H7 (cell line): ENCODE results near the gene SORBS2. TPM values are rescaled to one million over a fixed set of nuclear protein-coding genes. Genes with fewer than 3 reads are reported as not detected.

Experiments used
- DNase-seq: peaks from one replicate; pipeline ENCODE4 v3.0.0; 2012
- H3K27me3 ChIP-seq: 2 replicates; pipeline ENCODE4 v1.6.0; 2011; ENCODE audit warnings: mild to moderate bottlenecking, low read length; ENCODE audit not compliant: control insufficient read depth, insufficient read depth
- H3K36me3 ChIP-seq: replicated peaks from 2 replicates; pipeline ENCODE4 v1.5.1; 2011; ENCODE audit warnings: low read length; ENCODE audit not compliant: control insufficient read depth, insufficient read depth
- H3K4me3 ChIP-seq: 2 replicates; pipeline ENCODE4 v1.5.1; 2011; ENCODE audit warnings: low read depth, mild to moderate bottlenecking, control low read depth, low read length, moderate library complexity; ENCODE audit not compliant: insufficient read depth
- total RNA-seq: library from RNA; depleted of rRNA; stranded (reverse); fragments of >200 nt; shearing (Covaris generic); gene quantifications from 2 replicates; pipeline ENCODE4 v1.2.3, GENCODE V29; 2014

Gene SORBS2
- total RNA-seq, 1 experiment from 2014 or later = 6.8 TPM

DNA sequence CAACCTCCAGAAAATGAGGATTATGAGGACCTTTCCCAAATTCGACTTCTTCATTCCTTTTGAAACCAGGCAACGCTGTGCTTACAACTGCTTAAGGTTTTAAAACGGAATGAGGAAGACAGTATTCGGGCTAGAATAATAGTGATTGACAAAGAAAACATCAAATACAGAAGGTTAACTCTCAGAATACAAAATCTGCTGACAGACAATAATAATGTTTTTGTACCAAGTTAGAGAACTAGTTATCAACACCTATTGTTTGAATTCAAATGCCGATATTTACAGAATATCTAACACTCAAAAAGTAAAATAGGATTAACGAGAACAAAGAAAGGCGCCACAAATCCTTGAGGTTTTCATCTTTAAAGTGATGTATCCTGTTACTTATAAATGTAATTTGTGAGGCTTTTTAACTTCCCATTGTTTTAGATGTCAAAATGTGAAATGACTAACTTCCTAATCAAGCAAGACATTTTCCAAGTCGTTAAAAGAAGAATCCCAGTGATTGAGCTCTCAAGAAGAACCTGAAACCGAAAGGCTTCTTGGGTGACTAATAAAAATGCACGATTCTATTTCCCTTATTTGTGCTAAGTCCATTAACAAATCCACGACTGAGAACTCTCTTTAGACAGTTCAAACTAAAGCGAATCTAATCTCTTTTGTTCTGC lies 118.3 kb downstream of the SORBS2 start:
- Histone ChIP-seq H3K36me3 (no peaks in the 10 kb centered on the region), H3K27me3 (no peaks in the 10 kb centered on the region), H3K4me3 (no peak overlapping the region)
- no peak for DNase-seq

DNA sequence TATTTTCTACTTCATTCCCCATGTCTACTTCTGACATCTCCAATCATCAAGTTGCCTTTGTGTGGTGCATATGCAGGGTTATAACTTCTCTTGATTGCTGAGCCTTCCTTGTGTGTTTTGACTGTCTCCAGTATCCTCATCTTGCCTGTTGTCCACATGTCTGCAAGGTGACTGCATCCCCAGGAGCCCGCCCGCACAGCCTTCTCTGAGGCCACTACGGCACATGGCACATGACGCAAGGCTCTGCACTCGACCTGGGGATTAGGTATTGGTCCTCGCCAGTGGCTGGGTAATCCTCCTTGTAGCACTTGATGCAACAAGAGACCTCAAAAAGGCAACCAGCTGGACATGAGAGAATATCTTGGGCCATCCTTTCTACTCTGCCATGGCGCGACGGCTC lies 122.6 kb downstream of the SORBS2 start:
- no peak for DNase-seq
- Histone ChIP-seq H3K27me3 (no peaks in the 10 kb centered on the region), H3K36me3 (no peaks in the 10 kb centered on the region), H3K4me3 (no peak overlapping the region)

DNA sequence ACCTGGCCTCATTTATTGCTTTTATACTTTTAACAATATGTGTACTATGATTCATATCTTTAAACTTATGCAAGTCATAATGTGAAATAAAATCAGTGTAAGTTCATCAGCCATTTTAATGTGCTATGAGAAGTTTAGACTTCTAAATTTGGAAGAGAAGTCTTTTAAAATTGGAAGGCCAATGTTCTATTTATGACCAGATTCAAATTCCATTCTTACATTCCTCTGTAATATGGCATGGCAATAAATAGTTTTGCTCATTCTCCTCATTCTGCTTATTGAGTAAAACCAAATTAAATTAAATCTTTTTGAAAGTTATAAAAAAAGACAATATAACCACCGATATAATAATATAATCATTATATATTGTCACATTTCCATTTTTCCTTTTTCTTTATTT lies 126.2 kb downstream of the SORBS2 start:
- no peak for DNase-seq
- H3K27me3 ChIP-seq = no peaks in the 10 kb centered on the region
- H3K36me3 ChIP-seq = no peaks in the 10 kb centered on the region
- H3K4me3 ChIP-seq = no peak overlapping the region

DNA sequence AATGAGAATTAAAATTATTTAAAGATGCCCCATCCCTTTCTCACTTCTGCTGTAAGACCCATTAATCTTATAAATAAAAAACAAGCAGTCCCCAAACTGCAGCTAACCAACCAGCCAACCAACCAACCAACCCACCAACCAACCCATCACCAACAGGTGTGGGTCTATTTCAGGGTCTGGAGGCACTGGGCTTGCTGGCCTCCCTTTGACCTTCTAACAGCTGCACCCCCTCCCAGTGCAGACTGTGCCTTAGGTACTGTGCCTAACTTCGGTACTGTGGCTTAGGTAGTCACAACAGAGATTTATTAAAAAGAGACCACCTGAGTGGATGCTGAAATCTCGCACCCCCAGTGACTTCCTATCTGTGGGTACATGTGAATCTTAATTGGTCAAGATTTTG lies 128.1 kb downstream of the SORBS2 start:
- no peak overlapping the region for H3K4me3 ChIP-seq
- DNase-seq = no peak
- H3K36me3 ChIP-seq = no peaks in the 10 kb centered on the region
- H3K27me3 ChIP-seq = no peaks in the 10 kb centered on the region

DNA sequence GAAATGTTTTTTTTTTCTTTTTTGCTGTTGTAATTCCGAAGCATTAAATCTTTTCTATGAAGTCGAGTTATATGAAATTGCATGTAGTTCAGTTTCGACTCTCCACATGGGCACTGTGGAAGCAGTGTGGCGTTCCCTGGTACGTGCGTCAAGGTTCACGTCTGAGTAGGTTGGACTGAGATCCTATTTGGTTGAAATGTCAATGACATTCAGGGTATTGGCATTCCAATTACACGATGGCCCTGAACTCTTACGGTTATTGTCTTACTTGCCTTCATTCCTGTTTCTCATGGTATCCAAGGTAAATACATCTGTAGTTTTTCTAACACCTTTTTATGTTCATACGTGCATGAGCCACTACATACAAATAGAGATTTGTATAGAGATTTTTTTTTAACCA lies 128.8 kb downstream of the SORBS2 start:
- no peaks in the 10 kb centered on the region for H3K27me3 ChIP-seq
- no peak for DNase-seq
- no peak overlapping the region for H3K4me3 ChIP-seq

DNA sequence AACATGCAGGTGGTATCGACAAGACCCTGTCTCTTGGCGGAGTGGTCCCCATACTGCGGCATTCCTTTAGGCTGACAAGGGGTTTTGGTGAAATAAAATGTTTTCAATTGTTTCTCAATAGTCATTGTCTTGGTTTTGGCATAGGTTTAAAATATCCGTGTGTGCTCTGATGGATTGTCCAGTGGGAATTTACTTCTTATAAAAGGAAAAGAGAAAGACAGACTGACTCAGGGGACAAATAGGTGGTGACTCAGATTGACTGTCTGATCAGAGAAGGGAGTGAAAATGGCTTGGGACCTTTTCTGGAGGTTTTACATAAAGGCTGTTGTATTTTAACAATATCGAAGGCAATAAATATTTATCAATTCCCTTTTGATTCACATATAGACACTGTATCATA lies 129.8 kb downstream of the SORBS2 start:
- Histone ChIP-seq H3K27me3 (no peaks in the 10 kb centered on the region), H3K36me3 (no peaks in the 10 kb centered on the region), H3K4me3 (no peak overlapping the region)
- no peak for DNase-seq

More for the DNA sequence above, 128.8 kb downstream of the SORBS2 start:
- no peaks in the 10 kb centered on the region for H3K36me3 ChIP-seq

DNA sequence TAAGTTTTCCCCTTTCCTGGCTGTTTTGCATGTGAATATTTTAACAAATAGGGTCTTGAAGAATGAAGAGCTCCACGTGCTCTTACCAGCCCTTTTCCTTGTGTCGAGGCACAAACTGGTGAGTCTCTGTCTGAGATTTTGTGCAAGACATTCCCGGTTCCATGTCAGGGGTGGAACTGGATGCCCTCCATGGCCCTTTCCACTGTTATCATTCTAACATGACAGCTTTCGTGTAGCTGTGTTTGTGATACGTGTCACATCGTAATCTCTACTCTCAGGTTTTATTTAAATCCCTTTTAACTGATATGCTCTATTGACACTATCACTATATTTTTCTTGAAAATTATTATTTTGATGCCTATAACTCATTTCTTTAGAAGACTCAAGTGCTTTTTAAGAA lies 130.4 kb downstream of the SORBS2 start:
- H3K27me3 ChIP-seq = no peaks in the 10 kb centered on the region
- no peak for DNase-seq
- no peak overlapping the region for H3K4me3 ChIP-seq
- H3K36me3 ChIP-seq = no peaks in the 10 kb centered on the region

DNA sequence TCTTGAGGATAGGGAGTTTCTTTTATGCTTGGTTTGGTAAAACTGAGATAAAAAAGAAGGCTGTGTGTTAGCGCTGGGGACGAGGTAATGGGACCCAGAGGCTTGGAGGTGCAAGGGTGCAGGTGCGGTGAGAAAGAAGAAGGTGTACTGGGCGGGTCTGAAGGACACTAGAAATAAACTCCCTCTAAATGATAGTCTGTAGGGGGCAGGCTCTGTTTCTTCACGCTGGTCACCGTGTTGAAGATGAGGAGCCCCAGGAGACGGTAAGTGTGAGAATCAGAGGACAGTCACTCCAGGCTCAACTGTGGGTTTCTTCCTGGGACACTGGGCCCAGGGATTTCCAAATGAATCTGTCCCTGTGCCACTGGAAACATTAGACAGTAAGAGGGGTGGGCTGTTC lies 131.4 kb downstream of the SORBS2 start:
- Histone ChIP-seq H3K27me3 (no peaks in the 10 kb centered on the region), H3K36me3 (no peaks in the 10 kb centered on the region), H3K4me3 (no peak overlapping the region)
- DNase-seq = no peak

DNA sequence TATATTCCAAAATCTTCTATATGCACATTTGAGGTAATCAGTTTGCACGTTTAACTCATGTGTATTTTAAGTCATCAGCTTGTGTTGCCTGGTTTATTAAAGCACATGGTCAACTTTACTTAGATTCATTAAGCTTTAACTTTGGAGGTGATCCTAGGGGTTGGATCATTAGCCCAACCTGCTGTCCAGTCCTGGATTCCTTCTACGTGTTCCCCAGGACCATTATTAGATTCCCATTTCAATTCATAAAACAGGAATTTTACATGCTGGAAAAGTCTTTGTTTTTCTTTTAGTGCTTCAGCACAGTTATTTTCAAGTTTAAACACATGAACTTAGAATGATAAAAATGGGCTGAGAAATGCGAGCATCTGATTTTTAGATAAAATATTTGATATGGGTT lies 132.5 kb downstream of the SORBS2 start:
- no peak for DNase-seq
- H3K4me3 ChIP-seq = no peak overlapping the region
- H3K27me3 ChIP-seq = no peaks in the 10 kb centered on the region
- no peaks in the 10 kb centered on the region for H3K36me3 ChIP-seq

DNA sequence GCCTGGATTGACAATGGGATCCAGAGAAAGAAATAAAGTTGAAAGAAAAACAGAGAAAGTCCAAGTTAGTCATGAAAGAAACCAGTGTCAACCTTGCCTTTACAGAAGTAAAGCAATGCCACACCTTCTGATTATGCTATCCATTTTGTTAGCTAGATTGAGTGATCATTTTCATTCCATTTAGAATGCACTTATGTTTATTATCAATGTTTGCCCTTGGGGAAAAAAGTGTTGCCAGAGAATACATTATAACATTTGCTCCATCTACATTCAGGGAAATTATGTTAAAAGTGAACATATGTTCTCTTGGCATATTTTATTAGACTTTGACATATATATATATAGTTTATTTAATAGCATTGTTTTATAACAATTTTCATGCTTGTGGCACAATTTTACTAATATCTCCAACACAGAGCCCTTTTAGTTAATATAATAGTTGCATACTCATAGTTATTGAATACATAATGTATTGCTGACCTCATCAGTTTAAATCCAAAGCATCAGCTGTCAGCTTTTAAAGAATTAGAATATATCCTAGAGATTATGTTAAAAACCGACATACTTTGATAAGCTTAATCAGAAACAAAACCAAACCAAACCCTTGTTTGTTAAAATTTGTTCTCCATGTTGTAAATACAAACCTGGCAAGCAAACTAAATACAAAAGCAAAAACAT lies 134.2 kb downstream of the SORBS2 start:
- DNase-seq = no peak
- H3K4me3 ChIP-seq = no peak overlapping the region
- no peaks in the 10 kb centered on the region for H3K36me3 ChIP-seq
- H3K27me3 ChIP-seq = no peaks in the 10 kb centered on the region

DNA sequence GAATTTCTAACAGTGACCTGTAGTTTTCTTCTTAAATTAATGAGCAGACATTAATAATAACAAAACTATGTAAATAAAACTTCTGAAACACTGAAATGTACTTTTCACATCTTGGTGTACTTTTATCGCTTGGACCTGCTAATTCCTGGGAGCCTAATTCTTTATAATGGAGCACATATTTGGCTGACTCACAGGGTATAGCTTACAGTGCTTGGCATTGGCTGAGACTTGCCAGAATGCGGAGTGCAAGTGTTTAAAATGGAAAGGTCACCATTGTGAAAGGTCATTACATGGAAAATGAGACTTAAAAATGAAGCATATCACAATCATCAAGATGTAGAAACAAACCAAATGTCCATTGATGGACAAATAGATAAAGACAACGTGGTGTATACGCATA lies 139.4 kb downstream of the SORBS2 start:
- no peaks in the 10 kb centered on the region for H3K36me3 ChIP-seq
- DNase-seq = no peak
- H3K4me3 ChIP-seq = no peak overlapping the region
- no peaks in the 10 kb centered on the region for H3K27me3 ChIP-seq

DNA sequence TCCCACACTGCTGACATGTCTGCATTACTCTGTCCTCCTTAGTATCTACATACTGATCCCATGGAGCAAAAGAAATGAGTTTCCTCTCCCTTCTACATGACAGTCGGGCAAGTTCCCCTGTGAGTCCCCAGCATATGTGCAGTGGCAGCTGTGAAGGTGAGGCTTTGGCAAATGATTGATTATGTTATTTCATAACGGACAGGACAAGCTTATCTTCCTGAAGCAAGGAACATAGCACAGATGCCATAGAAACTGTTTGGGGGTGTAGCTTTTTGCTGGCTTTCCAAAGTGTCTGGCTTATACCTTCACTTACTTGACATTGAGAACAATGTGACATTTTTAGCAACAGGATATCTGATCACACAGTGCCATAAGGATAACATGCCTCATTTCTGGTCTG lies 139.8 kb downstream of the SORBS2 start:
- no peak for DNase-seq
- Histone ChIP-seq H3K27me3 (no peaks in the 10 kb centered on the region), H3K4me3 (no peak overlapping the region), H3K36me3 (no peaks in the 10 kb centered on the region)

DNA sequence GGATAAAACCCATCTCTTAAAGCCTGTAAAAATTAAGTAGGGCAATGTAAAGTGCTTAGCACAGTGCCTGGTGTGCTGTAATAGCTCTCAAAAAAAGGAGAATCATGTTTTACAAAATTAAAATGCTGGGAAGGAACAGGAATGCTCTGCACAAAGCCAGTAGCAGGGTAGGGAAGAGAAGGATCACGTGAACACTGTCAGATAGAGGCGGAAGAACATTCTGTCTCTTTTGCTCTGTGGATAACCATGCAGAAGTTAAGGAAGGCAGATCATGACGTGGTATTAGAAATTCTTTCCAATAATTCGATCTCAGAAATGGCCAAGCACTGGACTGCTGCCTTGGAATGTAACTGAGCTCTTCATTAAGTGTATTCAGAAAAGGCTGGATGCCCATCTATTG lies 140.5 kb downstream of the SORBS2 start:
- no peaks in the 10 kb centered on the region for H3K36me3 ChIP-seq
- H3K27me3 ChIP-seq = no peaks in the 10 kb centered on the region
- no peak overlapping the region for H3K4me3 ChIP-seq
- DNase-seq = no peak

DNA sequence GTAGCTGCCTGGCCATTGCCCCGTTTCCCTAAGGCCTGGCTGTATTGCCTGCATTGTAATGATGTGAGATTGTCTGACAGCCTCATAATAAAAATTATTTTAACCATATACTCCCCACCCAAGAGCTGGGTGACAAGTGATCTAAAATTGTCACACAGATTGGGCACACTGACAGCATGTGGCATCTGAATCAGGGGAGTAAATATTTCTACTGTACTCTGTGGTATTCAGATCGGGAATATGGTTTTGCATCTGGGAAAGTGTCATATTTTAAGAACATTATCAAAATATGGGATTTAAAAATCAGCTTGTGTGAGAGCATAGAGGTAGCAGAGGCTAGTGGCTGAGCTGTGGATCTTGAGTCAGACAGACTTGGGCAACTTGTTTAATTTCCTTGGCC lies 140.9 kb downstream of the SORBS2 start:
- Histone ChIP-seq H3K36me3 (no peaks in the 10 kb centered on the region), H3K4me3 (no peak overlapping the region), H3K27me3 (no peaks in the 10 kb centered on the region)
- DNase-seq = no peak

DNA sequence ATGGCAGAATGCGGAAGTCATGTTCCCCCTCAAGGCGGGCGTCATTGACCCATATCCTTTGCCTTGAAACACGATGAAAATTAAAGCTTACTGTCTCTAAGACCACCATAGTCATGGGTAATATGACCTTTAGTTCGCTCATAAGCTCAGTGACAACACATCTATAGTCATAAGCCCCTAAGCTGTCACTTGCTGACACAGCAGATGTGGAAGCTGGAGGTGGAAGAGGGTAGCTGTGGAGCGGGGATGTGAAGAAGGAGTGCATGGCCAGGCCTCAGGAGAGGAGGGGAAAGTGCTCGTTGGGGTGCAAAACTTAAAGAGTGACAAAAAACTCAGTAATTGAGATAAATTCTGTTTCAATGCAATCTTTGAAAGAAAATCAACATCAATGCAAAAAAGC lies 142.7 kb downstream of the SORBS2 start:
- no peak for DNase-seq
- no peak overlapping the region for H3K4me3 ChIP-seq
- H3K36me3 ChIP-seq = no peaks in the 10 kb centered on the region
- H3K27me3 ChIP-seq = no peaks in the 10 kb centered on the region
